Smooth muscle cell (in vitro differentiated cells): ENCODE results near the gene NOC4L. TPM values are rescaled to one million over a fixed set of nuclear protein-coding genes. Genes with fewer than 3 reads are reported as not detected.

Experiments used
- DNase-seq: peaks from one replicate; lab custom pipeline; 2025; ENCODE audit not compliant: unreplicated experiment; lab: John Stamatoyannopoulos, UW
- H2AFZ ChIP-seq: fragments of 200-600 bp; sonication (generic); 2 replicates; pipeline ENCODE4 v1.6.0; 2016; ENCODE audit warnings: antibody characterized with exemption, low read depth, mild to moderate bottlenecking
- H3F3A ChIP-seq: fragments of 200-600 bp; sonication (generic); 2 replicates; pipeline ENCODE4 v1.6.0; 2017; ENCODE audit warnings: antibody characterized with exemption, low read depth
- H3K27ac ChIP-seq: fragments of 200-600 bp; sonication (generic); 2 replicates; pipeline ENCODE4 v1.5.1; 2016; ENCODE audit warnings: low read depth, mild to moderate bottlenecking
- H3K27me3 ChIP-seq: fragments of 200-600 bp; sonication (generic); 2 replicates; pipeline ENCODE4 v1.6.1; 2016; ENCODE audit warnings: low read depth, mild to moderate bottlenecking
- H3K36me3 ChIP-seq: fragments of 200-600 bp; sonication (generic); 2 replicates; pipeline ENCODE4 v1.5.1; 2016; ENCODE audit warnings: low read depth
- H3K4me1 ChIP-seq: fragments of 200-600 bp; sonication (generic); 2 replicates; pipeline ENCODE4 v1.5.1; 2016; ENCODE audit warnings: low read depth
- H3K4me2 ChIP-seq: fragments of 200-600 bp; sonication (generic); 2 replicates; pipeline ENCODE4 v1.6.0; 2016; ENCODE audit warnings: mild to moderate bottlenecking
- H3K4me3 ChIP-seq: fragments of 200-600 bp; sonication (generic); 2 replicates; pipeline ENCODE4 v1.5.1; 2016; ENCODE audit warnings: mild to moderate bottlenecking
- H3K79me2 ChIP-seq: fragments of 200-600 bp; sonication (generic); 2 replicates; pipeline ENCODE4 v1.6.0; 2016; ENCODE audit warnings: low read depth, mild to moderate bottlenecking
- H3K9ac ChIP-seq: fragments of 200-600 bp; sonication (generic); 2 replicates; pipeline ENCODE4 v1.6.0; 2016; ENCODE audit warnings: low read depth
- H3K9me3 ChIP-seq: fragments of 200-600 bp; sonication (generic); replicated peaks from 2 replicates; pipeline ENCODE4 v1.5.1; 2016; ENCODE audit warnings: low read depth
- H4K20me1 ChIP-seq: fragments of 200-600 bp; sonication (generic); 2 replicates; pipeline ENCODE4 v1.6.0; 2016; ENCODE audit warnings: low read depth
- CTCF ChIP-seq: fragments of 200-600 bp; sonication (generic); IDR thresholded peaks from 2 replicates; pipeline ENCODE4 v1.5.1; 2017; ENCODE audit warnings: borderline replicate concordance, mild to moderate bottlenecking, antibody characterized with exemption; ENCODE audit not compliant: insufficient read depth, poor library complexity, severe bottlenecking
- WGBS: methylation state at CpG from one replicate; pipeline ENCODE4 v1.1.7; 2016; ENCODE audit warnings: low lambda C conversion rate; 5-methylcytosine and 5-hydroxymethylcytosine counted together
- polyA plus RNA-seq: library from polyadenylated mRNA; unstranded; fragments of >200 nt; fragmentation: Nextera tagmentation; extraction: Ambion mirVana; gene quantifications from 2 replicates; pipeline ENCODE4 v1.2.1, GENCODE V29; 2016
- total RNA-seq: library from RNA; depleted of rRNA; stranded (reverse); fragments of >200 nt; gene quantifications from 2 replicates; pipeline ENCODE4 v1.2.3, GENCODE V29; 2014

Gene NOC4L
- total and polyA plus RNA-seq, 2 experiments from 2014 or later = 9.8 to 39.9 TPM

DNA sequence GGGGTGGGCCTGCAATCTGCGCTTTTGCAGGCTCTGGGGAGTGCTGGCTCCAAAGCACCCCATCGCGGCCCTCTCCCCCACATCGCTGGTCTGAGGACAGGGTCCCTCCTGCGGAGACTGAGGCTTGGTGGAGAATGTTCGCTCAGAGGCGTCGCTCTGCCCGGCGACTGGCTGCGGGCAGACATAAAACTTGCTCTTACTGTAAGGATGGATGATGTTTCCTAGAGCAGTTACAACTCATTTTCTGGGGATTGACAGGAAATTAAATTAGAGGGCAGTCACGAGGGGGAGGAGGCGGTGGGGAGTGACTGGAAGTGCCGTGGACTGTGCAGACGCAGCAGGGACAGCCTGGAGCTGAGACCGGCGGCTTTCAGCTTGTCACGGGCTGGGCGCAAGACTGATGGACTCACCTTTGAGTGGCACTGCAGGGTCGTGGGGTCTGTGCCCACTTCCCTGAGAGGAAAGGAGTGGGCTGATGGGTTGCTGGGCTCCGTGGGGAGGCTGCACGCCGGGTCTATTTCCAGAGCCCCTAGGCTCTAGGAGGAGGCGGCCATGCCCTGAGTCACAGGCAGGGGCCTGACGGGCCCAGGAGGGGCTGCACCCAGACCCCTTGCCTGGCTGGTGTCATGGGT lies 32.8 kb downstream of the NOC4L start:
- Histone ChIP-seq H3K9ac (no peak overlapping the region), H3K27ac (no peak overlapping the region), H3K4me1 (no peaks in the 10 kb centered on the region), H3K27me3 (peaks cover 13% of the 10 kb centered on the region), H3K36me3 (no peaks in the 10 kb centered on the region), H2AFZ (no peak overlapping the region), H3K79me2 (no peaks in the 10 kb centered on the region), H3K4me3 (no peak overlapping the region), H3F3A (no peaks in the 10 kb centered on the region), H3K9me3 (no peaks in the 10 kb centered on the region), H4K20me1 (no peaks in the 10 kb centered on the region), H3K4me2 (no peak overlapping the region)
- TF ChIP-seq CTCF = no peak
- 88% methylated on average over 25 of the region's 25 CpGs for WGBS
- no peak for DNase-seq

GRCh38 chr12:132178316-132178715 lies 34.1 kb downstream of the NOC4L start:
- H3K9ac ChIP-seq = no peak overlapping the region
- DNase-seq = no peak
- 82% methylated on average over 6 of the region's 8 CpGs for WGBS
- H3K4me1 ChIP-seq = no peaks in the 10 kb centered on the region
- no peaks in the 10 kb centered on the region for H3F3A ChIP-seq
- no peak overlapping the region for H3K27ac ChIP-seq
- no peak overlapping the region for H3K4me2 ChIP-seq
- peaks cover 13% of the 10 kb centered on the region for H3K27me3 ChIP-seq
- no peak overlapping the region for H3K4me3 ChIP-seq
- H4K20me1 ChIP-seq = no peaks in the 10 kb centered on the region
- no peaks in the 10 kb centered on the region for H3K36me3 ChIP-seq
- H2AFZ ChIP-seq = no peak overlapping the region
- H3K79me2 ChIP-seq = no peaks in the 10 kb centered on the region
- H3K9me3 ChIP-seq = no peaks in the 10 kb centered on the region
- TF ChIP-seq CTCF = no peak

DNA sequence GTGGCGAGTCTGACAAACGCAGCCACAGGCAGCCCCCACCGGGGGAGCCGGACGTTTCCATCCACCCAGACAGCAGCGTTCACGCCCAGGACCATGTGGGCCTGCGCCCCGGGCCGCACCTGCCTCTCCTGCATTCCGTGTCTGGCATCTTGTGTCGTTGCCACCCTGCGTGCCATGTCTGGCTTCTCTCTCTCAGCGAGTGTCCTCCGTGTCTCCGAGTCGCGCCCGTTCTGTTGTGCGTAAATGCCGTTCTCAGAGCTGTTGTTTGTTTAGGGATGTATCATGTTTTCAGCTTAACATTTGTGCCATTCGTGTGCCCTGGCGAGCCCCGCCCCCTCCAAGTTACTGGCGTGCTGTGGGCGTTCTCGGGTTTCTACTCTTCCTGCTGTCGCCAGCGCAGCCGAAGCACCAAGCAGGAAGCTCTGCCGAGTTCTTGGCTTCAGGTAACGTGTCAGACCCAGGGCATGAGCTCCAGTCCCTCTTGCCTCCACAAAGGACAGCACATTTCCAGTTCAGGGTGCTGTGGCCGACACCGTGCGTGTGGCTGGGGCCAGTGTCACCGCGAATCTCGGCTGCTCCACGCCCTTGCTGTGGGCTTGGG lies 34.6 kb downstream of the NOC4L start:
- 73% methylated on average over 39 of the region's 39 CpGs for WGBS
- Histone ChIP-seq H3K9me3 (no peaks in the 10 kb centered on the region), H3K79me2 (no peaks in the 10 kb centered on the region), H3K9ac (no peak overlapping the region), H3K4me3 (no peak overlapping the region), H3F3A (no peaks in the 10 kb centered on the region), H3K27ac (no peak overlapping the region), H2AFZ (no peak overlapping the region), H3K36me3 (no peaks in the 10 kb centered on the region), H3K4me2 (no peak overlapping the region), H4K20me1 (no peaks in the 10 kb centered on the region), H3K4me1 (no peaks in the 10 kb centered on the region), H3K27me3 (peaks cover 12% of the 10 kb centered on the region)
- no peak for TF ChIP-seq CTCF
- DNase-seq = no peak
